Activated CD4-positive, CD25-positive, alpha-beta regulatory T cell treated with anti-CD3 and anti-CD28 coated beads, Interleukin-2, amount 50 U/mL, for 24 hours (primary cell): ENCODE results near the gene APBA3.
A peak's percentile ranks its signal among the peaks of the same experiment; 100 is the strongest.
"Not testable (repeated sequence)": the region's sequence is repeated elsewhere in the genome, so short reads cannot be mapped to it uniquely, and the experiment has no call there.

ENCODE experiments used
- ATAC-seq, 2 donors: fragments of 150-1000 bp; cut with Tn5 transposase; one replicate each; pipeline ENCODE4 v1.10.0; 2021; ENCODE audit warnings: mild to moderate bottlenecking in 1 of 2, moderate library complexity in 1 of 2

APBA3 gene

DNA sequence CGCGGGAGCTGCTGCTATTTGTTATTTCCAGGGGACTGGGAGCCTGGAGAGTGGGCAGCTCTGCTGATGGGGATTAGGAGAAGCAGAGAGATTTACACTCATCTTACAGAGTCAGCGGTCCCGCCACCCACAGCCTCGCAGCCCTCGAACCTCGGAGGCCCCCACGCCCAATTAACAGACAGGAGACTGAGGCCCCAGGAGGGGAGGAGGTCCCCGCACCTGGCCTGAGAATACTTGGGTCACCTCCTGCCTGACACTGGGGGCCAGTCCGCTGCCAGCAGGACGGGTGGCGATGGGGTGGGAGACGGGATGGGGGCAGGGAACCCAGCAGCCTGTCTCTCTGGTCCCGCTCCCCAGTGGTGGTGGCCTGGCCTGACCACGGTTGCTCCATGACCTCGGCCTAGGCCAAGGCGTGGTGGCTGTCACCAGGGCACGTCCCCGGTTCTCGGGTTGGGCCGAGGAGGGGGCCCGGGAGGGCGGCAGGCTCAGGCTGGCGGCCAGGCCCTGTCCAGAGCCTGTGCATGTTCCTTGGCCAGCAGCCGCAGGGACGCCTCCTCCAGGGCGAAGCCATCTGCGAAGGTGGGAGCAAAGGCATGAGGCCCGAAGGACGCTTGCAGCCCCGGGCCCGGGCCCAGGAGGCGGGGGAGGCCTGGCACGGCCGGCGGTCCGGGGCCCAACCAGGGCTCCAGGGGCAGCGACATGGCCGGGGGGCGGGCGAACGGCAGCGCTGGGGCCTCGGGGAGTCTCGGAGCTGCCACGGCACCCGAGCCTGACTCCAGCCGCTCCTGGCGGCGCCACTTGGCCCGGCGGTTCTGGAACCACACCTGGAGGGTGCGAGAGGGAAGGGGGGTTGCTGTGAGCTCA lies 8.9 kb upstream of the APBA3 start:
- ATAC-seq, result no peak

- ATAC-seq, result no peak
Observed at GRCh38 chr19:3769494-3769893, 8.0 kb upstream of the APBA3 start.

- ATAC-seq, result no peak
Observed at GRCh38 chr19:3768748-3769099, 7.2 kb upstream of the APBA3 start.

DNA sequence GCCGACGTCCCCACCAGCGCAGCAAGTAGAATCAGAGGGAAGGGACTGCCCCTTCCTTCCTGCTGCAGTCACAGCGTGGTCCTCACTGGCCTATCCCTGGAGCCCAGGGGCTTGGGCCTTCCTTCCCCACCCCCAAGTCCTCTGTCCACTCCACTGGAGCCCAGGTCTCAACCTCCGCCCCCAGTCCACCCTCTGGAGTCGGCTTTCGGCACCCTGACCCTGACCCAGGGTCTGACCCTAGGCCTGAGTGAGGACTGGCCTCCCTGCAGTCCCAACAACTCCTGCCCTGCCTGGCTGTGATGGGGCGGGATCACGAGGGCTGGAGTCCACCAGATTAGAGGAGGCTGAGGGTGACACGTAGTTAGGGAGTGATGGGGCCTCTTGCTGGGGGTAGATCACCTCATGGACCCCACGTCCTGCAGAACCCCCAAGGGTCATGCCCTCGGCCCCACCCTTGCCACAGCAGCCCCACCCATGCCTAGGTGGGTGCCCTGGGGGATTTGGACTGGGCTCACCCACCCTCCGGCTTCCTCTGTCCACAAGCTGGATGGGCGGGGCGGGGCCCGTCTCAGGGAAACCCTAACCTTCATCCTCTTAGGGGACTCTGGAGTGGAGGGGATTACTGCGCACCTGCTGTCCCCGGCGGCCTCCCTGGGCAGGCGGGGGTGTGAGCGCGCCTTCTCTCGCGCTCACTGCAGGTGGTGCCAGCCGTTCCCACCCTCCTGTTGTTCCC lies 6.7 kb upstream of the APBA3 start:
- ATAC-seq, result no peak

- ATAC-seq, result no peak
Observed at GRCh38 chr19:3767050-3767449, 5.6 kb upstream of the APBA3 start.

DNA sequence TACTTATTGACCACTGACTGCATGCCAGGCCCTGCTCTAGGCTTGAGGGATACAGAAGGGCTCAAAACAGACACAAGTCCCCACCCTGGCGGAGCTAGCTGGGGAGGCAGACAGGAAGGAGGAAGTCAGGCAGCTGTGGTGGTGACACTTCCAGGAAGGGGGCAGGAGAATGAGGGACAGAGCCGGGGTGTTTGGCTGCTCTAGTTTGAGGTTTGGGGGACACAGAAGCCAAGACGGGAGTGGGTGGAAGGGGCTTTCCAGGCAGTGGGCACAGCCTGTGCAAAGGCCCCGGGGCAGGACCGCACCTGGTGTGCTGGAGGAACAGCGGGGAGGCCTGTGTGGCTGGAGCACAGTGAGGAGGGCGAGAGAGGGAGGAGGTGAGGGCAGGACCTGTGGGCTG lies 5.0 kb upstream of the APBA3 start:
- no peak for ATAC-seq

- ATAC-seq, result not testable (repeated sequence)
Observed at GRCh38 chr19:3765757-3766156, 4.3 kb upstream of the APBA3 start.

DNA sequence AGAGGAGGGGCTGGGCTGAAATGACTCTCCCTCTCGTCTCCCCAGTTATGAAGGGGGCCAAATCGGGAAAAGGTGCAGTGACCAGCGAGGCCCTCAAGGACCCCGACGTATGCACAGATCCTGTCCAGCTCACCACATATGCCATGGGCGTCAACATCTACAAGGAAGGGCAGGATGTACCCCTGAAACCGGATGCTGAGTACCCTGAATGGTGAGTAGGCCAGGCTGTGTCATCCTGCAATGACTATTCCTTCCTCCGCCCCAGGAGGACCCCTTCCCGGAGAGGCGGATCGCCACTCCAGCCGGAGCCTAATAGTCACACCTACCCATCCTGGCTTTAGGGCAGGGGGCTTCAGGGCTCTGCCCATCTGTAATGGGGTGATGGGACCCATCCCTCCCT lies 3.6 kb upstream of the APBA3 start:
- ATAC-seq, result no peak

GRCh38 chr19:3762501-3763459 lies 1.3 kb upstream of the APBA3 start, which contains the start of gene MRPL54:
MRPL54 (plus strand) TSS chr19:3762682; CDS start chr19:3762701, 19 bp downstream.
- ATAC-seq, result peak; percentile 87 to 89

- ATAC-seq, result no peak
Observed at GRCh38 chr19:3762130-3762473, 610 bp upstream of the APBA3 start.

DNA sequence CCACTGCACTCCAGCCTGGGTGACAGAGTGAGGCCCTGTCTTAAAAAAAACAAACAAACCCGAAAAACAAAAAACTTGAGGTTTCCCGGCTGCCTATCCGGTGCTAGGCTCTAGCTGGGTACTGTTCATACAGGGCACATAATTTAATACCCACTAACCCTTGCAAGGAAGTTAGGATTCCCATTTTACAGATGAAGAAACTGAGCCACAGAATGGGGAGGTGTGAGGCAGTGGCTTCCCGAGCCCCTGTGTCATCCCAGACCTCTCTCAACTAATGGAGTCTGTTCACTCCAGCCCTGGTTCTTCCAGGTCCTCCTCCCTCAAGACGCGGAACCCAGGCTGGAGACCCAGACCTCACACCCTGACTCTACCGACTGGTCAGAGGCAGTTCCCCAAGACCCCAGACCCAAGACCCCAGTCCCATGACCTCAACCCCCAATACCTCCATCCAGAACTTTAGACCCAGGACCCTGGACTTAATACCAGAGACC lies 576 bp downstream of the APBA3 start:
- no peak for ATAC-seq

GRCh38 chr19:3759482-3760254 lies 1.8 kb downstream of the APBA3 start:
- no peak for ATAC-seq

DNA sequence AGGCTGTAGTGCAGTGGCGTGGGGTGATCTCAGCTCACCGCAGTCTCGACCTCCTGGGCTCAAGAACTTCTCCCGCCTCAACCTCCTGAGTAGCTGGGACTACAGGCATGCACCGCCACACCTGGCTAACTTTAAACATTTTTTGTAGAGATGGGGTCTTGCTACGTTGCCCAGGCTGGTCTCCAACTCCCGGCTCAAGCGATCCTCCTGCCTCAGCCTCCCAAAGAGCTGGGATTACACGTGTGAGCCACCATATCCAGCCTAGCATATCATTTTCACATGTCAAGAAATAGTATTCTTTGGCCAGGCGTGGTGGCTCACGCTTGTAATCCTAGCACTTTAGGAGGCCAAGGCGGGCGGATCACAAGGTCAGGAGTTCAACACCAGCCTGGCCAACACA lies 3.2 kb downstream of the APBA3 start:
- not testable (repeated sequence) for ATAC-seq

DNA sequence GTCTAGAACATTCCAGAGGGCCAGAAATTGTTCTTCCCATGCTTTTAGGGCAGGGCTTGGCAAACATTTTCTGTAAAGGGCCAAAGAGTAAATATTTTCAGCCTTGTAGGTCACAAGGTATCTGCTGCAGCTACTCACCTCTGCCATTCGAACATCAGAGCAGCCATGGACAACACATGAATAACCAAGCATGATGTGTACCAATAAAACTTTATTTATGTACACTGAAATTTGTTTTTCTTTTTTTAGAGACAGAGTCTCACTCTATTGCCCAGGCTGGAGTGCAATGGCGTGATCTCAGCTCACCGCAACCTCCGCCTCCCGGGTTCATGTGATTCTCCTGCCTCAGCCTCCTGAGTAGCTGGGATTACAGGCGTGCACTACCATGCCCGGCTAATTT lies 3.8 kb downstream of the APBA3 start:
- not testable (repeated sequence) for ATAC-seq

GRCh38 chr19:3753631-3754410 lies 7.7 kb downstream of the APBA3 start:
- no peak for ATAC-seq

DNA sequence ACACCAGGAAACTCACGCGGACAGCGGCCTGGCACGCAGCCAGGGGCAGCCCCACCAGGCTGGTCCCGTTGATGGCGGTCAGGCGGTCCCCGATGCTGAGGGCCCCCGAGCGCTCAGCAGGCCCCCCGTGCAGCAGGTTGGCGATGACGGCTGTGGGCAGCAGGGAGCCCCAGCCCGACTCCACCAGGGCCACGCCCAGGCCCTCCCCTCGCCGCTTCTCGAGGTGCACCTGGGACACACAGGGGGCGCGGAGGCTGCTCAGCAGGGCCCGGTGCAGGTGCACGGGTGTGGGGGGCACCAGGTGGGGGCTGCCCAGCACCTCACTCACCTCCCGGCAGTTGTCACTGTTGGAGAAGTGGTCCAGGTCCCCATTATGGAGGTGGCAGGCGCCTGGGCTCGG lies 9.0 kb downstream of the APBA3 start:
- ATAC-seq, result no peak

DNA sequence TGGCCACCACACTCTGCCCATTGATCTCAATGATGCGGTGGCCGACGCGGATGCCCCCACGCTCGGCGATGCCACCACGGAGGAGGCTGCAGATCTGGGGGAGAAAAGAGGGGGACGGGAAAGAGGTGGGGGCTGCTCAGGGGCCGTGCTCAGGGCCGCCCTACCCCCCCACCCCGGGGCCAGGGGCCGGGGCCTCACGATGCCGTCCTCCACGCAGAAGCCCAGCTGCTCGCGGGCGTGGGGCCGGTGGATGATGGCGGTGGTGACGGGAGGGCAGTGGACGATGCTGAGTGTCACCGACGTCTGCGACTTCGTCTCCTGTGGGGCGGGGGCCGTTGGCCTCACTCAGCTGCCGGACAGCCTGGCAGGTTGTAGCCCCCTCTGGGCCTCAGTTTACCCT lies 10.3 kb downstream of the APBA3 start:
- no peak for ATAC-seq

DNA sequence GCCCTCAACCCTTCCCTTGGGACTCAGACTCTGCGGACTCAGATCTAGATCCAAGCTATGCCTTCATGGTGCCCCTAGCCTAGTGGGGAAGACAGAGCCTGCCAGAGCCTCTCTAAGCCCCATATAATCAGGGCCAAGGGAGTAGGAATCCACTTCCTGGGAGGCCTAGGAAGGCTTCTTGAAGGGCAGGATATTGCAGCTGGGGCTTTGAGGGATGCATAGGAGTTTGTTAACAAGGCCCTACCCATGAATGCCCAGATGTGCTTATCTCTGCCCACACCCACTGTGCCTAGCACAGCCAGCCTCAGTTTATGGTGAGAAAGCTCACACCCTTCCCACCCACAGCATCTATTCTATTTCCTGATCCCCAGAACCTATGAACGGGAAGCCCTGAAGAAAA lies 11.3 kb downstream of the APBA3 start:
- no peak for ATAC-seq

DNA sequence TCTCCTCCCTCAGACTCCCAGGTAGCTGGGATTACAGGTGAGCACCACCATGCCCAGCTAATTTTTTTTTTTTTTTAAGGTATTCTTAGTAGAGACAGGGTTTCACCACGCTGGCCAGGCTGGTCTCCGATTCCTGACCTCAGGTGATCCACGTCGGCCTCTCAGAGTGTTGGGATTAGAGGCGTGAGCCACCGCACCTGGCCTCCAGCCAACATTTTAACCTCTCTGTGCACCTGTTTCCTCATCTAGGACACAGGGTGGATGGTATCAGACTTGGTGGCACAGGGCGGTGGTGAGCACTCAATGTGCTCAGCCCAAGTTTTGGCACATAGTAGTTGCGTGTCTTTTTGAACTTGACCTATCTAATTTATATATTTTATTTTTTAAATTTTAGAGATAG lies 12.5 kb downstream of the APBA3 start:
- ATAC-seq, result no peak

DNA sequence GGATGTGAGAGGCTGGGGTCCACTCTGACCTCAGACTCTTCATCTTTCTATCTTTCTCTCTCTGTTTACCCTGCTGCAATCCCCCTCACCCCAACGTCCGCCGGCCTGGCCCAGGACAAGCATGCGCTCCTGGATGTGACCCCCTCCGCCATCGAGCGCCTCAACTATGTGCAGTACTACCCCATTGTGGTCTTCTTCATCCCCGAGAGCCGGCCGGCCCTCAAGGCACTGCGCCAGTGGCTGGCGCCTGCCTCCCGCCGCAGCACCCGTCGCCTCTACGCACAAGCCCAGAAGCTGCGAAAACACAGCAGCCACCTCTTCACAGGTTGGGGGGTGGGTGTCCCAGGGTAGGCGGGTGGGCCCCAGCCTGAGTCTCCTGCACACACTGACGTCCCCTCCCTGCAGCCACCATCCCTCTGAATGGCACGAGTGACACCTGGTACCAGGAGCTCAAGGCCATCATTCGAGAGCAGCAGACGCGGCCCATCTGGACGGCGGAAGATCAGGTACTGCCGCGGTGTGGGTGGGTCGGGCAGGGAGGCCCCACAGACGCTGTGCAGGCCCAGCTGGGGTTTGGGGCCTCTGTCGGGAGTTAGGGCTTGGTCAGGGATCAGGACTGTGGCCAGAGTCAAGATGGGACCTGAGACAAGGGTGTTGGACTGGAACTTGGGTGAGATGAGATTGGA lies 15.0 kb downstream of the APBA3 start:
- no peak for ATAC-seq
